H9 (cell line): Measurements from ENCODE around the gene SNX1. TPM values are rescaled to one million over a fixed set of nuclear protein-coding genes. Genes with fewer than 3 reads are reported as not detected.

Experiments used
- DNase-seq: peaks from one replicate; pipeline ENCODE4 v3.0.0-alpha.2; 2017
- H2AFZ ChIP-seq: one replicate; pipeline ENCODE4 v1.6.1; 2013; ENCODE audit warnings: mild to moderate bottlenecking, low read length, control low read depth, moderate library complexity
- H2AK5ac ChIP-seq: 2 replicates; pipeline ENCODE4 v1.6.1; 2013; ENCODE audit warnings: low read length, control low read depth, mixed read lengths; ENCODE audit not compliant: insufficient read length
- H2BK120ac ChIP-seq: one replicate; pipeline ENCODE4 v1.6.1; 2013; ENCODE audit warnings: low read depth, mild to moderate bottlenecking, low read length, control low read depth, inconsistent platforms; ENCODE audit not compliant: poor library complexity, severe bottlenecking
- H2BK12ac ChIP-seq: 2 replicates; pipeline ENCODE4 v1.6.1; 2013; ENCODE audit warnings: low read length, control low read depth, mixed read lengths, low read depth; ENCODE audit not compliant: insufficient read length
- H2BK15ac ChIP-seq: 2 replicates; pipeline ENCODE4 v1.6.1; 2013; ENCODE audit warnings: low read depth, low read length, control low read depth
- H2BK20ac ChIP-seq: one replicate; pipeline ENCODE4 v1.6.1; 2013; ENCODE audit warnings: low read depth, mild to moderate bottlenecking, low read length, control low read depth, inconsistent platforms; ENCODE audit not compliant: poor library complexity, severe bottlenecking
- H2BK5ac ChIP-seq: 2 replicates; pipeline ENCODE4 v1.6.1; 2013; ENCODE audit warnings: low read length, control low read depth, mixed read lengths; ENCODE audit not compliant: insufficient read length
- H3K14ac ChIP-seq: 2 replicates; pipeline ENCODE4 v1.6.1; 2013; ENCODE audit warnings: low read length, control low read depth; ENCODE audit not compliant: insufficient read depth
- H3K18ac ChIP-seq: 2 replicates; pipeline ENCODE4 v1.6.1; 2013; ENCODE audit warnings: low read depth, mild to moderate bottlenecking, mixed read lengths, low read length, control low read depth; ENCODE audit not compliant: insufficient read length
- H3K23ac ChIP-seq: 2 replicates; pipeline ENCODE4 v1.6.1; 2013; ENCODE audit warnings: low read length, control low read depth, mixed read lengths, low read depth; ENCODE audit not compliant: insufficient read length
- H3K23me2 ChIP-seq: 2 replicates; pipeline ENCODE4 v1.6.1; 2013; ENCODE audit warnings: low read depth, mild to moderate bottlenecking, mixed read lengths, low read length, control low read depth; ENCODE audit not compliant: insufficient read length, poor library complexity, severe bottlenecking
- H3K27ac ChIP-seq: 2 replicates; pipeline ENCODE4 v1.5.1; 2013; ENCODE audit warnings: low read length, control low read depth, mixed read lengths, low read depth; ENCODE audit not compliant: insufficient read length
- H3K27me3 ChIP-seq: 2 replicates; pipeline ENCODE4 v1.6.1; 2013; ENCODE audit warnings: low read length, control low read depth, inconsistent platforms; ENCODE audit not compliant: insufficient read depth
- H3K4ac ChIP-seq: 2 replicates; pipeline ENCODE4 v1.6.1; 2013; ENCODE audit warnings: low read depth, mild to moderate bottlenecking, control low read depth, inconsistent platforms, low read length, moderate library complexity
- H3K4me1 ChIP-seq: 2 replicates; pipeline ENCODE4 v1.6.1; 2013; ENCODE audit warnings: low read length, control low read depth, inconsistent platforms; ENCODE audit not compliant: insufficient read depth
- H3K4me2 ChIP-seq: 2 replicates; pipeline ENCODE4 v1.6.1; 2013; ENCODE audit warnings: low read length, control low read depth, mixed read lengths; ENCODE audit not compliant: insufficient read length, insufficient read depth
- H3K56ac ChIP-seq: 2 replicates; pipeline ENCODE4 v1.6.1; 2013; ENCODE audit warnings: low read depth, mild to moderate bottlenecking, mixed read lengths, low read length, control low read depth; ENCODE audit not compliant: insufficient read length
- H3K79me1 ChIP-seq: 2 replicates; pipeline ENCODE4 v1.6.1; 2013; ENCODE audit warnings: low read depth, mild to moderate bottlenecking, moderate library complexity, low read length, control low read depth, inconsistent platforms; ENCODE audit not compliant: insufficient read depth, poor library complexity, severe bottlenecking
- H3K79me2 ChIP-seq: 2 replicates; pipeline ENCODE4 v1.6.1; 2013; ENCODE audit warnings: low read length, control low read depth, inconsistent platforms; ENCODE audit not compliant: insufficient read depth
- H3K9ac ChIP-seq: 2 replicates; pipeline ENCODE4 v1.6.1; 2013; ENCODE audit warnings: low read length, control low read depth, mixed read lengths; ENCODE audit not compliant: insufficient read length; ENCODE audit errors: extremely low read depth
- H3K9me3 ChIP-seq: one replicate; pipeline ENCODE4 v1.6.1; 2013; ENCODE audit warnings: low read depth, low read length, inconsistent platforms; ENCODE audit not compliant: control insufficient read depth
- H3T11ph ChIP-seq: one replicate; pipeline ENCODE4 v1.6.1; 2013; ENCODE audit warnings: mild to moderate bottlenecking, low read length, control low read depth, inconsistent platforms
- H4K20me1 ChIP-seq: one replicate; pipeline ENCODE4 v1.6.1; 2013; ENCODE audit not compliant: control insufficient read depth, insufficient read length, insufficient read depth
- H4K5ac ChIP-seq: 2 replicates; pipeline ENCODE4 v1.6.1; 2013; ENCODE audit warnings: low read depth, mild to moderate bottlenecking, mixed read lengths, low read length, control low read depth; ENCODE audit not compliant: insufficient read length
- H4K8ac ChIP-seq: replicated peaks from 2 replicates; pipeline ENCODE4 v1.6.1; 2013; ENCODE audit warnings: low read length, control low read depth, mixed read lengths, low read depth; ENCODE audit not compliant: insufficient read length
- H4K91ac ChIP-seq: 2 replicates; pipeline ENCODE4 v1.6.1; 2013; ENCODE audit warnings: low read depth, mild to moderate bottlenecking, moderate library complexity, mixed read lengths, low read length, control low read depth; ENCODE audit not compliant: insufficient read length
- H3K27ac Mint-ChIP-seq, 3 experiments: 2 replicates in 2 of 3; 3 replicates in 1 of 3; pipeline ENCODE4 v1.8.0; 2020 to 2021; ENCODE audit warnings: mixed read lengths in 3 of 3, mild to moderate bottlenecking in 1 of 3, moderate library complexity in 1 of 3
- H3K27me3 Mint-ChIP-seq: 2 replicates; pipeline ENCODE4 v1.8.0; 2021; ENCODE audit warnings: low read depth, mild to moderate bottlenecking, moderate library complexity, mixed read lengths
- H3K36me3 Mint-ChIP-seq, 3 experiments: 2 replicates in 2 of 3; 3 replicates in 1 of 3; pipeline ENCODE4 v1.8.0; 2020 to 2021; ENCODE audit warnings: low read depth in 3 of 3, mixed read lengths in 3 of 3; ENCODE audit not compliant: insufficient read depth in 1 of 3
- H3K4me1 Mint-ChIP-seq, 2 experiments: 2 replicates each; pipeline ENCODE4 v1.8.0; 2020; ENCODE audit warnings: mixed read lengths in 2 of 2
- H3K4me3 Mint-ChIP-seq, 2 experiments: 2 replicates in 1 of 2; 3 replicates in 1 of 2; pipeline ENCODE4 v1.8.0; 2020 to 2021; ENCODE audit warnings: mild to moderate bottlenecking in 2 of 2, mixed read lengths in 2 of 2, moderate library complexity in 1 of 2
- H3K9me3 Mint-ChIP-seq, 2 experiments: 2 replicates in 1 of 2; 3 replicates in 1 of 2; pipeline ENCODE4 v1.8.0; 2020; ENCODE audit warnings: mild to moderate bottlenecking in 2 of 2, mixed read lengths in 2 of 2, moderate library complexity in 1 of 2
- WGBS: extraction: QIAGEN DNeasy Blood & Tissue Kit; methylation state at CpG from one replicate; pipeline ENCODE4 v1.1.7; 2013; ENCODE audit warnings: missing lambda C conversion rate, low lambda C conversion rate, mixed read lengths; ENCODE audit not compliant: insufficient read length; ENCODE audit errors: extremely low coverage; 5-methylcytosine and 5-hydroxymethylcytosine counted together
- total RNA-seq: library from RNA; stranded (reverse); gene quantifications from 2 replicates; pipeline ENCODE4 v1.2.1, GENCODE V29; 2021
- TF ChIP-seq, protein P1 (sequence below): fragments of 200-600 bp; sonication (generic); conservative IDR thresholded peaks from 3 replicates; pipeline ENCODE4 v1.8.0; 2021; ENCODE audit warnings: antibody characterized with exemption, mild to moderate bottlenecking

The SNX1 gene
- total RNA-seq, 1 experiment from 2014 or later: 58.8 TPM

- Histone ChIP-seq H4K5ac (no peak overlapping the region), H3T11ph (no peak overlapping the region), H4K91ac (no peak overlapping the region), H3K18ac (no peak overlapping the region), H2BK20ac (no peak overlapping the region), H3K9ac (no peak overlapping the region), H3K23ac (no peak overlapping the region), H3K14ac (no peak overlapping the region), H4K20me1 (no peaks in the 10 kb centered on the region), H3K4me2 (no peak overlapping the region), H2BK5ac (no peak overlapping the region), H3K27ac (no peak overlapping the region), H4K8ac (no peak overlapping the region), H2AFZ (no peak overlapping the region), H3K9me3 (no peaks in the 10 kb centered on the region), H2BK120ac (no peak overlapping the region), H2BK12ac (no peak overlapping the region), H3K27me3 (no peaks in the 10 kb centered on the region), H2BK15ac (no peak overlapping the region), H3K79me1 (no peaks in the 10 kb centered on the region), H3K4ac (no peak overlapping the region), H3K79me2 (no peaks in the 10 kb centered on the region), H3K4me1 (no peaks in the 10 kb centered on the region), H2AK5ac (no peak overlapping the region), H3K56ac (no peak overlapping the region), H3K23me2 (no peaks in the 10 kb centered on the region)
- TF ChIP-seq, protein P1, sequence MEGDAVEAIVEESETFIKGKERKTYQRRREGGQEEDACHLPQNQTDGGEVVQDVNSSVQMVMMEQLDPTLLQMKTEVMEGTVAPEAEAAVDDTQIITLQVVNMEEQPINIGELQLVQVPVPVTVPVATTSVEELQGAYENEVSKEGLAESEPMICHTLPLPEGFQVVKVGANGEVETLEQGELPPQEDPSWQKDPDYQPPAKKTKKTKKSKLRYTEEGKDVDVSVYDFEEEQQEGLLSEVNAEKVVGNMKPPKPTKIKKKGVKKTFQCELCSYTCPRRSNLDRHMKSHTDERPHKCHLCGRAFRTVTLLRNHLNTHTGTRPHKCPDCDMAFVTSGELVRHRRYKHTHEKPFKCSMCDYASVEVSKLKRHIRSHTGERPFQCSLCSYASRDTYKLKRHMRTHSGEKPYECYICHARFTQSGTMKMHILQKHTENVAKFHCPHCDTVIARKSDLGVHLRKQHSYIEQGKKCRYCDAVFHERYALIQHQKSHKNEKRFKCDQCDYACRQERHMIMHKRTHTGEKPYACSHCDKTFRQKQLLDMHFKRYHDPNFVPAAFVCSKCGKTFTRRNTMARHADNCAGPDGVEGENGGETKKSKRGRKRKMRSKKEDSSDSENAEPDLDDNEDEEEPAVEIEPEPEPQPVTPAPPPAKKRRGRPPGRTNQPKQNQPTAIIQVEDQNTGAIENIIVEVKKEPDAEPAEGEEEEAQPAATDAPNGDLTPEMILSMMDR: no peak
- H3K27me3 Mint-ChIP-seq: no peaks in the 10 kb centered on the region
- H3K9me3 Mint-ChIP-seq: no peaks in the 10 kb centered on the region
- H3K36me3 Mint-ChIP-seq: peaks cover 5 to 19% (median 19%) of the 10 kb centered on the region in 3 experiments; a peak in 5 of 7 replicates
- no peak overlapping the region for H3K27ac Mint-ChIP-seq
- H3K4me1 Mint-ChIP-seq: peaks cover 11 to 14% of the 10 kb centered on the region in 2 experiments
- no peak overlapping the region for H3K4me3 Mint-ChIP-seq
- WGBS: no CpG with 5 or more reads among the region's 3 CpGs
- DNase-seq: no peak
Observed at GRCh38 chr15:64111679-64112050, 15.9 kb downstream of the SNX1 start.
